Erythroblast (primary cell): ENCODE results near the gene SEC24A.
"Not testable (repeated sequence)": the region's sequence is repeated elsewhere in the genome, so short reads cannot be mapped to it uniquely, and the experiment has no call there.

Experiments
- DNase-seq, 2 experiments: peaks; one replicate each; lab custom pipeline; 2025; lab: John Stamatoyannopoulos, UW
- GATA1 ChIP-seq: IDR thresholded peaks from 2 replicates; pipeline ENCODE4 v1.6.1; 2011; ENCODE audit warnings: low read depth, mild to moderate bottlenecking, control low read depth, low read length, moderate library complexity
- POLR2A ChIP-seq: IDR thresholded peaks from 2 replicates; pipeline ENCODE4 v1.6.1; 2011; ENCODE audit warnings: mild to moderate bottlenecking, low read length

SEC24A gene

DNA sequence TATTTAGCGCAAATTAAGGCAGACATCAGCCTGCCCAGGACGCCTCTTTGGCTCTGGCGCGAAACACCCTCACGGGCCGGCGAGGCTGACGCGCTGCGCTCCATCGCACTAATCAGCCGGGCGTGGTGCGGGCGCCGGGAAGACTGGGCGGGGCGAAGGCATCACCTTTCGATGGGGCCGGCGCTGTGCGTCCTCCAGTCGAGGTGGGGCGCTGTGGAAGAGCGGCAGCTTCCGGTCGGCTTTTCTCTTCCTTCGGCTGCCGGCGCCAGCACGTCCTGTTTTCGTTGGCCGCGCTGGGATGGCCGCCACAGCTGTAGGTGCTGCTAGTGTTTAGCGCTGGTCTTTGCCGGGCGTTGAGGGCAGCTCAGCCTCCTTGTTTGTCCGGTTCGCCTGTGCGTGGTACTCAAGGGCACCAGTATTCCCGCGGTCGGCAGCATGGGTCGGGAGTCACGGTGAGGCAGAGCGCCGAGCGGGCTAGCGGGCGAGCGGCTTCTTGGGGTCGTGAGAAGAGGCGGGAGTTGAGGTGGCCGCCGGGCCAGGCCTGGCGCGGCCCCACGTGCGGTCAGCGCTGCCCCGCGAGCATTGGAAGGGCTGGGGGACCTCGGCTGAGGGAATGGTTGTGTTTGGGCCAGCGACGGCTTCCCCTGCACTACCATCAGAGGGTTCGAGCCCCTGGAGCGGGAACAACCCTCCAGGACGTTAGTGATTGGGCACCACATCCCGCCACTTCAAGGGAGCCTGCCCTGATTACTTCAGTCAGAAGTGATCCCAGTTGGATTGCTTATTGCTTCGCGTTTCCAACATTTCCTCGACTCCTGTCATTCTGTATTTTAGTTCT lies 110.1 kb downstream of the SEC24A start, which contains the start of gene DDX46:
Gene DDX46 (plus strand): TSS at position 276 of the 838 bp plus-strand sequence. CDS start 160 bp downstream, at position 436.
- TF ChIP-seq GATA1 (no peak), POLR2A (peak; percentile 94)
- DNase-seq, result peak; percentile 97 to 98

- DNase-seq, result not testable (repeated sequence)
Observed at GRCh38 chr5:134767528-134768291, 119.1 kb downstream of the SEC24A start.

DNA sequence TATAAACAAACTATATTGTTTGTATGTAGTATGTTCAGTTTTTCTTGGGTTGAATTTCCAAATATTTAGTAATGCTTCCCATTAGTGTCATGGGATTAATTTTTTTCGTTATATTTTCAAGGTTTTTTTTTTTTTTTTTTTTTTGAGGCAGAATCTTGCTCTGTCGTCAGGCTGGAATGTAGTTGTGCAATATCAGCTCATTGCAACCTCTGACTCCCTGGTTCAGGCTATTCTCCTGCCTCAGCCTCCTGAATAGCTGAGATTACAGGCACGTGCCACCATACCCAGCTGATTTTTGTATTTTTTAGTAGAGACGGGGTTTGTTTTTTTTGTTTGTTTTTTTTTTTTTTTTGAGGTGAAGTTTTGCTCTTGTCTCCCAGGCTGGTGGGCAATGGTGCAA lies 120.6 kb downstream of the SEC24A start:
- TF ChIP-seq GATA1 (no peak), POLR2A (no peak)
- DNase-seq, result no peak

- TF ChIP-seq GATA1, result no peak
- no peak for TF ChIP-seq POLR2A
- DNase-seq, result no peak
Observed at GRCh38 chr5:134772461-134773125, 124.0 kb downstream of the SEC24A start.

GRCh38 chr5:134777366-134777765 lies 128.8 kb downstream of the SEC24A start:
- TF ChIP-seq POLR2A, result no peak
- no peak for TF ChIP-seq GATA1
- DNase-seq, result no peak
